Colonic mucosa (tissue), 4 donors: Measurements from ENCODE around the gene RPL14. TPM values are rescaled to one million over a fixed set of nuclear protein-coding genes. Genes with fewer than 3 reads are reported as not detected.

Experiments
- DNase-seq: peaks from one replicate; pipeline ENCODE4 v3.0.0-alpha.2; 2020
- H3K27ac ChIP-seq: fragments of 200-600 bp; one replicate; pipeline ENCODE4 v1.8.0; 2021
- H3K27me3 ChIP-seq: fragments of 200-600 bp; one replicate; pipeline ENCODE4 v1.8.0; 2021
- H3K36me3 ChIP-seq: fragments of 200-600 bp; one replicate; pipeline ENCODE4 v1.8.0; 2021
- H3K4me1 ChIP-seq: fragments of 200-600 bp; one replicate; pipeline ENCODE4 v1.8.0; 2021; ENCODE audit warnings: mild to moderate bottlenecking
- H3K4me3 ChIP-seq: fragments of 200-600 bp; one replicate; pipeline ENCODE4 v1.8.0; 2021
- H3K9ac ChIP-seq, 2 donors: one replicate each; pipeline ENCODE4 v1.7.0; 2013; ENCODE audit warnings: control low read depth in 2 of 2, low read depth in 2 of 2, low read length in 2 of 2
- H3K9me3 ChIP-seq: fragments of 200-600 bp; one replicate; pipeline ENCODE4 v1.8.0; 2021
- intact Hi-C: fragments of 100-400 bp; cut with DNase I; formaldehyde crosslinking; loops from one replicate; pipeline ENCODE4 v1.14.1; 2022
- total RNA-seq, 2 donors: library from RNA; stranded (reverse); fragmentation: NEBNext Ultra II Directional in 1 of 2; extraction: Animal tissue kit (Norgen Biotek cat#: 25700) in 1 of 2; gene quantifications; one replicate each; pipeline ENCODE4 v1.2.1, GENCODE V29; 2021
- TF ChIP-seq, protein P1 (sequence below): fragments of 200-600 bp; IDR thresholded peaks from one replicate; pipeline ENCODE4 v1.8.0; 2022; ENCODE audit warnings: antibody characterized with exemption, mild to moderate bottlenecking
- donor health status: healthy.
- donor health status: DM: no; HTN: no; CAD: no.
- donor health status: DM: no; HTN: no; CAD: no.

RPL14 gene
- total RNA-seq, 2 donors from 2014 or later, result 1,699 to 1,906 TPM

DNA sequence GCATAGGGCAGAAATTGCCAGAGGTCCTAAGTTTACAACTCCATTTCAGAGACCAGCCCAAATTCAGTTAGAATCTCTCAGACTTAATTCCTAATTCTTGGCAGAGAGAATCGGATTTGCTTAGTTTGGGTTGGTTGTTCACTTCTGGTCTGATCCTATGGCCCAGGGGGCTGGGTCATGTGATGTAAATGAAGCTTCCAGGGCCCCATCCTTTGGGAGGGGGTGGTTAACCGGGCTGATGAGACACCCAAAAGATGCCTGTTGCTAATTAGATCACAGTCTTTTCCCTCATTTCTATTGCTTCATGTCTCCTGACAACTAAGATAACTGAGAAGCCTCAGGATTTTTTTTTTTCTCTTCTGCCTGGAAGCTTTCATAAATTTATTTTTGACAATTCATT, 37.6 kb downstream of the RPL14 start:
- H3K4me1 ChIP-seq, result no peaks in the 10 kb centered on the region
- H3K9ac ChIP-seq, result no peak overlapping the region
- no peak overlapping the region for H3K4me3 ChIP-seq
- no peaks in the 10 kb centered on the region for H3K36me3 ChIP-seq
- no peak for DNase-seq
- H3K27me3 ChIP-seq, result no peaks in the 10 kb centered on the region
- TF ChIP-seq, protein P1, sequence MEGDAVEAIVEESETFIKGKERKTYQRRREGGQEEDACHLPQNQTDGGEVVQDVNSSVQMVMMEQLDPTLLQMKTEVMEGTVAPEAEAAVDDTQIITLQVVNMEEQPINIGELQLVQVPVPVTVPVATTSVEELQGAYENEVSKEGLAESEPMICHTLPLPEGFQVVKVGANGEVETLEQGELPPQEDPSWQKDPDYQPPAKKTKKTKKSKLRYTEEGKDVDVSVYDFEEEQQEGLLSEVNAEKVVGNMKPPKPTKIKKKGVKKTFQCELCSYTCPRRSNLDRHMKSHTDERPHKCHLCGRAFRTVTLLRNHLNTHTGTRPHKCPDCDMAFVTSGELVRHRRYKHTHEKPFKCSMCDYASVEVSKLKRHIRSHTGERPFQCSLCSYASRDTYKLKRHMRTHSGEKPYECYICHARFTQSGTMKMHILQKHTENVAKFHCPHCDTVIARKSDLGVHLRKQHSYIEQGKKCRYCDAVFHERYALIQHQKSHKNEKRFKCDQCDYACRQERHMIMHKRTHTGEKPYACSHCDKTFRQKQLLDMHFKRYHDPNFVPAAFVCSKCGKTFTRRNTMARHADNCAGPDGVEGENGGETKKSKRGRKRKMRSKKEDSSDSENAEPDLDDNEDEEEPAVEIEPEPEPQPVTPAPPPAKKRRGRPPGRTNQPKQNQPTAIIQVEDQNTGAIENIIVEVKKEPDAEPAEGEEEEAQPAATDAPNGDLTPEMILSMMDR, result no peak
- no peaks in the 10 kb centered on the region for H3K9me3 ChIP-seq
- intact Hi-C loops, result no loop called here
- H3K27ac ChIP-seq, result no peak overlapping the region

DNA sequence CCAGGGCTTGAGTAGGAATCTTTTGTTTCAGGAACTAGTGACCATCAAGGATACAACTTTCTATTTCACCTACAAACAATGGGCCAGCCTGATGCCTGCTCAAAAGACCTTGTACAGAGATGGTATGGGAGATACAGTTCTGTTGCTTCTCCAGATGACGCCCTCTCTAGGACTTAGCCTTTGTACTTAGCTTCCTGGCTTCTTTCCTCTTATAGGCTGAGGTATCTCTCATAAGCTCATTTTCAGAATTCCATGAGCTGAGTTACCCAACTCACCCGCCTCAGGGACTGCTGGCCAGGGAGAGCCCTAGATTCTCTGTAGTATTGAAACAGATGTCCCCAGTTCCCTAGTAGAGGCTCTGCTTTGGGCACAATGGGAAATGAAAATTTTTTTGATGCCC, 40.1 kb downstream of the RPL14 start:
- TF ChIP-seq, protein P1, result no peak
- intact Hi-C loops, result no loop called here
- no peak overlapping the region for H3K9ac ChIP-seq
- H3K27ac ChIP-seq, result no peak overlapping the region
- H3K36me3 ChIP-seq, result no peaks in the 10 kb centered on the region
- H3K4me1 ChIP-seq, result no peaks in the 10 kb centered on the region
- no peak overlapping the region for H3K4me3 ChIP-seq
- no peak for DNase-seq
- H3K9me3 ChIP-seq, result no peaks in the 10 kb centered on the region
- no peaks in the 10 kb centered on the region for H3K27me3 ChIP-seq

DNA sequence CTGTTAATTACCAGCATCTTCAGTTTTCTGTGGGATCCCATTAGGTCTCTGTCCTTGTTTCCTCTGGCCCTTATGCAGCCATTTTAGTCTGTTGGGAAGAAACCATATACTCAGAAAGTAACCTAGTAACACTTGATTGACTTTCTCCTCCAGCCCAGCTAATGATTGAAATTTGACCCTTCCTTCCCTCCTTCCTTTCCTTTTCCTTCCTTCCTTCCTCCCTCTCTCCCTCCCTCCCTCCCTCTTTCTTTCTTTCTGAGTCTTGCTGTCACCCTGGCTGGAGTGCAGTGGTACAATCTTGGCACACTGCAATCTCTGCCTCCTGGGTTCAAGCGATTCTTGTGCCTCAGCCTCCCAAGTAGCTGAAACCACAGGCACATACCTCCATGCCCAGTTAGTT, 42.8 kb downstream of the RPL14 start:
- Histone ChIP-seq H3K36me3 (no peaks in the 10 kb centered on the region), H3K9me3 (no peaks in the 10 kb centered on the region), H3K4me3 (no peak overlapping the region), H3K9ac (no peak overlapping the region), H3K27ac (no peak overlapping the region), H3K27me3 (no peaks in the 10 kb centered on the region), H3K4me1 (no peaks in the 10 kb centered on the region)
- intact Hi-C loops, result no loop called here
- TF ChIP-seq, protein P1, result no peak
- no peak for DNase-seq

DNA sequence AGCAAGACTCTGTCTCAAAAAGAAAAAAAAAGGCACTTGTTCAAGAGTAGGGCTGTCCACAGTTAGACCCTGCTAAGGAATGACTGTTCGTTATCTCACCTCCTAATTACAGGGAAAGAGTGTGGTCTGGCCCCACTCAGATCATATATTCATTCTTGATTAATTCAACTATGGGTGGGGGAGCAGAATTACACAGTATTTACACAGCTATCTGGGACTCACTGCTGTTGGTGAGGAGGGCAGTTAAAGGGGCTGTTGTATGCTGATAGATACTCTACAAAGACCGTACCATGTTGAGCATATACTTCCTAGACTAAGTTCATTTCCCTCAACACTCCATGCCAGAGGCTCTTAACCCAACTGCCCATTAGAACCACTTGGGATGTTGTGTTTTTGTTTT, 44.9 kb downstream of the RPL14 start:
- Histone ChIP-seq H3K36me3 (no peaks in the 10 kb centered on the region), H3K4me1 (peaks cover 3% of the 10 kb centered on the region), H3K9me3 (no peaks in the 10 kb centered on the region), H3K27me3 (no peaks in the 10 kb centered on the region), H3K4me3 (no peak overlapping the region), H3K27ac (no peak overlapping the region), H3K9ac (no peak overlapping the region)
- intact Hi-C loops, result no loop called here
- DNase-seq, result no peak
- TF ChIP-seq, protein P1, result no peak

DNA sequence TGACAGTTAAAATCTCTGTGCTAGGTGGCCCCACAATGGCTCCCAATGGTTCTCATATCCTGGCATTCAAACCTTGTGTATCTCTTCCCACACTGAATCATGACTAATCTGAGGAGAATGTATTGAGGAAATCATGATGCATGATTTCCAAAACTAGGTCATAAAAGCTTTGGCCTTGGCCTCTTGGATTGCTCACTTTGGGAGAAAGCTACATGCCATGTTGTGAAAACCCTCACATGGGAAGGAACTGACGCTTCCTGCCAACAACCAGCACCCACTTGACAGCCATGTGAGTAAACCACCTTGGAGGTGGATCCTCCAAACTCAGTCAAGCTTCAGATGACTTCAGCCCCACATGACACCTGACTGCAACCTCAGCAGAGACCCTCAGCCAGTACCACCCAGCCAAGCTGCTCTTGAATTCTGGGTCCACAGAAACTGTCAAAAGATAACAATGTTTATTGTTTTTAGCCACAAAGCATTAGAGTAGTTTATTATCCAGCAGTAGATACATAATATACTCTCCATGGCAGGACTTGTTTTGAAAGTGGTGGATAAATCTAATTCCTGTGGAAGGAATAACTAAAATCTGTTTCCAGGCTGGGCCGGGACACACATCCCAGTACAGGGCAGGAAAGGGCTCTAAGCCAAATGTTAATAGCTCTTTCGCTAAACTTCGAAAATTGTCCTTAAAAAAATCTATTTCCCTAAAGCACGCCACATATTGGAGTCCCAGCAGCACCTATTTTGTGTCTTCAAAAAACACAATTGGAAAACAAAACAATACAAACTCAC, 47.7 kb downstream of the RPL14 start:
- H3K4me3 ChIP-seq, result peak overlapping the region; percentile 68
- H3K9ac ChIP-seq, result peak overlapping the region in 1 of 2 donors; percentile 89
- intact Hi-C loops, result no loop called here
- H3K4me1 ChIP-seq, result peaks cover 3% of the 10 kb centered on the region
- H3K27me3 ChIP-seq, result no peaks in the 10 kb centered on the region
- TF ChIP-seq, protein P1, result no peak
- no peaks in the 10 kb centered on the region for H3K36me3 ChIP-seq
- peak; percentile 26 for DNase-seq
- H3K27ac ChIP-seq, result peak overlapping the region; percentile 1
- H3K9me3 ChIP-seq, result no peaks in the 10 kb centered on the region
